ENCODE results near the gene WDR88.
"Not testable (repeated sequence)": the region's sequence is repeated elsewhere in the genome, so short reads cannot be mapped to it uniquely, and the experiment has no call there.

The WDR88 gene

DNA sequence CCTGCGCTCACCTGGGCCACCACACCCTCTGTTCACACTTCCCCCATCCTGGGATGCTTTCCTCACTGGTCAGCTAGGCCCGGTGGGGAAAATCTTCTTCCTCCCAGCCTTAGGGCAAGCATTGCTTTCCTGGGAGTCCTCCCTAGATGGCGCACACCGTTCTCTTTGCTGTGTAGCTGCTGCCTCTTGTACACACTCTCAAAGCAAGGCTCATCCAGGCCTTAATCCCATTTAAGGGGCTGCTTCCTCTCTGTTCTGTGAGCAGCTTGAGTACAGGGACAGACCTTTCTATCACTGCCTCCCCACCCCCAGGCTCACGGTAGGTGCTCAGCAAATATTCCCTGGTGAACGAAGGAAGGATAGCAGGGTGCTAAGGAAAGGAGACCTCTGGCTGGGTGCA lies 82.7 kb downstream of the WDR88 start:
- DNase-seq, result peak; percentile 32 to 47

GRCh38 chr19:33215438-33216197 lies 83.7 kb downstream of the WDR88 start:
- no peak for DNase-seq

DNA sequence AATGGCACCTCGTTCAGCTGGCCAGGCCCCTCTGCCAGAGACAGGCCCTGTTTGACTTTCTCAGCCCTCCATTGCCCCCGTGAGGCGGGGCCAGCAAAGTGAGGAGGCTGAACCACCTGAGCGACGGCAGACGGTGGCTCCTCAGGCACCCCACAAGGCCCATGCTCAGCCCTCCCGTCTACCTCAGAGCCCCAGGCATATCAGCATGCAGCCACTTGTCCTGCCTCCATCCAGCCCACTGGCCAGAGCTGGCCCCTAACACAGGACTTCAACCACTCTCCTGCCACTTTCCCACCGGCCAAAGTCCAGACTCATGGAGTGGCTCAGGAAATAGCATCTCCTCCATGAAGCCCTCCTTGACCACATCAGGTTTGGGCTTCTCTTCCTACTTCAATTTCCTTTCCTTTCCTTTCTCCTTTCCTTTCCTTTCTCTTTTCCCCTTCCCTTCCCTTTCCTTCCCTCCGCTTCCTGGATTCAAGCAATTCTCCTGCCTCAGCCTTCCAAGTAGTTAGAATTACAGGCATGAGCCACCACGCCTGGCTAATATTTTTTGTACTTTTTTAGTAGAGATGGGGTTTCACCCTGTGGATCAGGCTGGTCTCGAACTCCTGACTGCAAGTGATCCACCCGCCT lies 84.4 kb downstream of the WDR88 start:
- no peak for DNase-seq

DNA sequence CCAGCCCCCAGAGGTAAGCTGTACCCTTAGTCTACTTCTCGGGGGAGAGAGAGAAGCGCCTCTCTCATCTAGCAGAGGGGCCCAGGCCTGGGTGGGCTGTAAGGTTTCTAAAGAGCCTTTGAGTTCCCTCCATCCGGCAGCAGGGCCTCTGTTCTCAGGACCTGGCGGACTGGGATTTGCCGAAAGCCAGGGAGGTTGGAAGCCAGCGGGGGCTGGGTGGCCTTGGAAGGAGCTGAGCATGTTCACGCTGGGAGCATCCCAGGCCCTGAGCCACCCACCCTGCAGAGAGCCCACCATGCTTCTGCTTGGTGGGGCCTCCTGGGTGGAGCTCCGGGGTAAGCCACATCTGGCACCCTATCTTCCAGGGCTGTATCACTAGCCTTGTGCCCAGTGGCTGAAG lies 86.0 kb downstream of the WDR88 start:
- no peak for DNase-seq

DNA sequence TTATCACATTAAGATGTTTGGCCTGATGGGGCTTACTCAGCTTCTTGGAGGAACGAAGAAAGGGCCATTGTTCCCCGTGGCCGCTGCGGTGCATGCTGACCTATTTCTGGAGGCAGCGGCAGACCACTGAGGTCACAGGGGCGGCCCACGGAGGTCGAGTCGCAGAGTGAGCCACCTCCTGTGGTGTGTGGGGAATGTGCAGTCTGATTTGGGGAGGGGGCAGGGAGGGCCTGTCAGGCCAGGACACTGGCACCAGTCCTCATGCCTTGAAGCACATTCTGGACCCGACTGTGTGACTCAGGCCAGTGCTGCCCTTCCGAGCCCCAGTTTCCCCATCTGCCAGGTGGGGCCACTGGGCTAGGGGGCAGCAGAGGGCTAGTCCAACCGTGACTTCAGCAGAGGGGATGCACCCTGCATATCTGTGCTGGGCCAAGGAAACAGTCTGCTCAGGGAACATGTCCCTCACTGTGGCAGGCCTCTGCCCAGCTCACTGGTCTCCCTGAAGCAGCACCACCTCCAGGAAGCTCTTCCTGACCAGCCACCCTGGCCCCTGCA lies 87.4 kb downstream of the WDR88 start:
- no peak for DNase-seq

- DNase-seq, result no peak
Measured at GRCh38 chr19:33220115-33220514, 88.2 kb downstream of the WDR88 start.

- no peak for DNase-seq
Measured at GRCh38 chr19:33220735-33221134, 88.8 kb downstream of the WDR88 start.

GRCh38 chr19:33221638-33222037 lies 89.7 kb downstream of the WDR88 start:
- DNase-seq, result no peak

DNA sequence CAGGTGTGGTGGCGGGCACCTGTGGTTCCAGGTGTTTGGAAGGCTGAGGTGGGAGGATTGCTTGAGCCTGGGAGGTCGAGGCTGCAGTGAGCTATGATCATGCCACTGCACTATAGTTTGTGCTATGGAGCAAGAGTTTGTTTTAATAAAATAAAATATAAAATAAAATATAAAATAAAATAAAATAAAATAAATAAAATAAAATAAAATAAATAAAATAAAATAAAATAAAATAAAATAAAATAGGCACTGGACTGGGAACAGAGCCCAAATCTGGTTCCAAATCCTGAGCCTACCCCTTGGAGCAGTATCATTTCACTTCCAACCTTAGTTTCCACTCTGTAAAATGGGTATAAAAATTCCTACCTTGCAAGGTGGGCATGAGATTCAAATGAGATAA lies 90.3 kb downstream of the WDR88 start:
- DNase-seq, result not testable (repeated sequence)

DNA sequence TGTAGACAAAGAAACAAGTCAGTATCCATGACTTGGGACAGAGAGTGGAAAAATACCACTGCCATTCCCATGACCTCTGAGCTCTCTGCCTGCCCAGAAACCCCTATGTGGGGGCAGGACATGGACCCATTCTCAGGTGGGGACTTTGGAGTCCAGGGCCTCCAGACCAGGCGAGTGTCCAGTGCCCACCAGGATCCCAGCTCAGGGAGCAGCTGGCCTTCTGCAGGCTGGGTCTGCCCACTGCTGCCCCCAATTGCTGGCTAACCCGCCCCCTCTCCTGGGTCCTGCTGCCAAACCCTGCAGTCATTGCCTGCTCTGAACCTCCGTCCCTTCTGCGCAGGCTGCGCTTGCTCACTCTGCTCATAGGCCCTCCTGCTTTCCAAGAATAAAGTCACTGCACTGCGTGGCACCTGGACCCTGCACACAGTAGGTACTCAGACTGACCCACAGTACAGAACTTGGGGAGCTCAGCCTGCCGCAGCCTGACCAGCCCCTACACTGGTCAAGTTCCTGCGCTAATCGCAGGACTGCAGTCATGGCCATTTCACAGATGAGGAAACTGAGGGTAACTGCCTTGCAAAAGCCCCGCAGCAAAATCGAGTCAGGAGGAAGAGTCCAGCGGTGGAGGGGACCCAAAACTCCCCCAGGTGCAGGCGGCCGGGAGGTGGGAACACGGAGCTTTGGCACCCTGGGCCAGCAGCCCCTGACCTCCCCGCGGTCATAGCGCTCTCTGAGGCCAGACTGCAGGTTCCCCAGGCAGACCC lies 93.0 kb downstream of the WDR88 start:
- DNase-seq, result no peak

Data from Kasumi-1 (cell line).